Vagina (tissue), 2 donors: Measurements from ENCODE around the gene HSDL2.

Experiments
- POLR2A ChIP-seq, 2 donors: fragments of 450-650 bp; IDR thresholded peaks; one replicate each; pipeline ENCODE4 v1.6.1; 2017; ENCODE audit warnings: antibody characterized with exemption in 2 of 2, mild to moderate bottlenecking in 2 of 2, moderate library complexity in 2 of 2
- POLR2AphosphoS5 ChIP-seq, 2 donors: sonication (generic); formaldehyde crosslinking; IDR thresholded peaks; one replicate each; pipeline ENCODE4 v1.9.0; 2017; ENCODE audit warnings: antibody characterized with exemption in 2 of 2, mild to moderate bottlenecking in 2 of 2, low read depth in 1 of 2; ENCODE audit not compliant: insufficient read depth in 1 of 2
- TF ChIP-seq, protein P1 (sequence below), 3 experiments: fragments of 450-650 bp in 2 of 3; fragments of 200-600 bp in 1 of 3; sonication (generic) in 1 of 3; IDR thresholded peaks; one replicate each; pipeline ENCODE4 v1.5.1; 2017 to 2019; ENCODE audit warnings: antibody characterized with exemption in 3 of 3, mild to moderate bottlenecking in 2 of 3, moderate library complexity in 2 of 3

DNA sequence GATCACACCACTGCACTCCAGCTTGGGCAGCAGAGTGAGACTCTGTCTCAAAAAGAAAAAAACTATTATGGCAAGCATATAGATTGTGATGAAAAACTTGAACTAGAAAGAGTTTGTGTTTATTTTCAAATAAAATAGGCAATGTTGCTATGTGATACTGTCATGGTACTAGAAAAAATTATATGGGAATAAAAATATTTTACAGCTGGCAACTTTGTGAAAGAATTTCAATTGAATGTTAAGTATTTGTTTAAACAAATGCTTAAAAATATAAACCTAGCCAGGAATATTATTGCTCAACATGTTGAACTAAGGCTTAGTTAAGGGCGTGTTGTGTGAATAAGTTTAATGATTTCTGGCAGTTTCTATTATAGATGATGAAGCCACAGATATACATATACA is 31.7 kb downstream of the HSDL2 start:
- peak in 1 of 2 donors; percentile 50 for TF ChIP-seq POLR2AphosphoS5 (IDR thresholded peaks at IDR 0.05; ENCODE audit: insufficient read depth in 1 of 2, low read depth in 1 of 2)
- TF ChIP-seq, protein P1, sequence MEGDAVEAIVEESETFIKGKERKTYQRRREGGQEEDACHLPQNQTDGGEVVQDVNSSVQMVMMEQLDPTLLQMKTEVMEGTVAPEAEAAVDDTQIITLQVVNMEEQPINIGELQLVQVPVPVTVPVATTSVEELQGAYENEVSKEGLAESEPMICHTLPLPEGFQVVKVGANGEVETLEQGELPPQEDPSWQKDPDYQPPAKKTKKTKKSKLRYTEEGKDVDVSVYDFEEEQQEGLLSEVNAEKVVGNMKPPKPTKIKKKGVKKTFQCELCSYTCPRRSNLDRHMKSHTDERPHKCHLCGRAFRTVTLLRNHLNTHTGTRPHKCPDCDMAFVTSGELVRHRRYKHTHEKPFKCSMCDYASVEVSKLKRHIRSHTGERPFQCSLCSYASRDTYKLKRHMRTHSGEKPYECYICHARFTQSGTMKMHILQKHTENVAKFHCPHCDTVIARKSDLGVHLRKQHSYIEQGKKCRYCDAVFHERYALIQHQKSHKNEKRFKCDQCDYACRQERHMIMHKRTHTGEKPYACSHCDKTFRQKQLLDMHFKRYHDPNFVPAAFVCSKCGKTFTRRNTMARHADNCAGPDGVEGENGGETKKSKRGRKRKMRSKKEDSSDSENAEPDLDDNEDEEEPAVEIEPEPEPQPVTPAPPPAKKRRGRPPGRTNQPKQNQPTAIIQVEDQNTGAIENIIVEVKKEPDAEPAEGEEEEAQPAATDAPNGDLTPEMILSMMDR (IDR thresholded peaks at IDR 0.05) = no peak
- no peak for TF ChIP-seq POLR2A (IDR thresholded peaks at IDR 0.05)
